ENCODE data around the gene ACACA.

ACACA gene

DNA sequence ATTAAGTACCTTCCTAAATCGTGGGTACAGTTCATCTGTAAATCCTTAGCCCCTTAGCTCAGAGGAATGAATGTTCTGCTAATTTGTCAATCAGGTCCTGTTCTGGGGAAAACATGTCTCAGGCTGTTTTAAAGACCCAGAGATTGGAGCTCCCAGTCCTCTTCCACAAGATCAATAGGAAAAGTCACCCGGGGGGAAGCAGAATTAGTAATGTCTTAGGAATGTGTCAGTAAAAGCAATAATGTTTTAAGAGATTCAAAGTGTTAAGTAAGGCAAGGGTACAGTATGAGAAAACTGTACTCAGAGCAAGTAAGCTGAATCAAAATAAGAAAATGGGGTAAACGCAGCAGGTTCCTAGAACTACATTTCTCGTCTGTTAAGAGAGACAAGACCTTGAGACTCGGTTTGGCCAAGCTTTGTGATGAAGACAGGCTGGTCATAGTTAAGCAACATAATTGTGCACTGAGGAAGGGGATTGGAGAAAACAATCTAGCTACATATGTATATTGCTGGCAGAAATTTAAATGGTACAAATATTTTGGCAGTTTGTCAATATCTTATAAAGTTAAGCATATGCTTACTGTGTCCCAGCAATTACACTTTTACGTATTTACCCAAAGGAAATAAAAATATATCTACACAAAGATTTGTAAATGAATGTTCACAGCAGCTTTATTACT, 223.7 kb downstream of the ACACA start:
- TF ChIP-seq, protein P1, sequence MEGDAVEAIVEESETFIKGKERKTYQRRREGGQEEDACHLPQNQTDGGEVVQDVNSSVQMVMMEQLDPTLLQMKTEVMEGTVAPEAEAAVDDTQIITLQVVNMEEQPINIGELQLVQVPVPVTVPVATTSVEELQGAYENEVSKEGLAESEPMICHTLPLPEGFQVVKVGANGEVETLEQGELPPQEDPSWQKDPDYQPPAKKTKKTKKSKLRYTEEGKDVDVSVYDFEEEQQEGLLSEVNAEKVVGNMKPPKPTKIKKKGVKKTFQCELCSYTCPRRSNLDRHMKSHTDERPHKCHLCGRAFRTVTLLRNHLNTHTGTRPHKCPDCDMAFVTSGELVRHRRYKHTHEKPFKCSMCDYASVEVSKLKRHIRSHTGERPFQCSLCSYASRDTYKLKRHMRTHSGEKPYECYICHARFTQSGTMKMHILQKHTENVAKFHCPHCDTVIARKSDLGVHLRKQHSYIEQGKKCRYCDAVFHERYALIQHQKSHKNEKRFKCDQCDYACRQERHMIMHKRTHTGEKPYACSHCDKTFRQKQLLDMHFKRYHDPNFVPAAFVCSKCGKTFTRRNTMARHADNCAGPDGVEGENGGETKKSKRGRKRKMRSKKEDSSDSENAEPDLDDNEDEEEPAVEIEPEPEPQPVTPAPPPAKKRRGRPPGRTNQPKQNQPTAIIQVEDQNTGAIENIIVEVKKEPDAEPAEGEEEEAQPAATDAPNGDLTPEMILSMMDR (IDR thresholded peaks at IDR 0.05; ENCODE audit: insufficient read depth, low read length, missing control alignments): no peak
- ChIA-PET CTCF (interaction anchor here (0.7 to 1.6 kb wide), 4 partner anchors 31 to 557 kb away, joined by 3 to 6 read pairs (median 4); no protein-coding TSS in a partner anchor), POLR2A (no interaction called here)
- no peak overlapping the region for H3K4me3 ChIP-seq (ENCODE audit: low read depth, low read length)
- no peak for DNase-seq (ENCODE audit: low read depth, low spot score)

DNA sequence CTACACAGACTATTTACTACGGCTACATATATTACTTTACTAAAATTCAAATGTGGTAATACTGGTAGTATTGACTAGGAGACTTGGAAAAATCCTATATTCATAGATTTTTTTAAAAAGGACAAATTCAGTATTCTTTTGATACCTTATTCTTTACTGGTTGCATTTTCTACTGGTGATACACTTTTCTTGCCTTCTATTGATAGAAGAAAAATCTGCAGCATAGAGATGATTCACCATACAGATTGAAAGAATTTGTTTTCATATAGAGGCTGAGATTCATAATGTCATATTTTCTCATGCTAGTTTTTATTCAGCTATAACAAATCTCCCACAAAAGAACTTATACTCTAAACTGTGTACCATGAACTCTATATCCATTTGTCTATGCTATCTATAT, 226.3 kb downstream of the ACACA start:
- TF ChIP-seq, protein P1 (IDR thresholded peaks at IDR 0.05; ENCODE audit: insufficient read depth, low read length, missing control alignments): no peak
- no peak for DNase-seq (ENCODE audit: low read depth, low spot score)
- POLR2A ChIA-PET: no interaction called here
- no peak overlapping the region for H3K4me3 ChIP-seq (ENCODE audit: low read depth, low read length)
- CTCF ChIA-PET: interaction anchor here (0.7 to 1.6 kb wide), 5 partner anchors 9 to 133 kb away, joined by 3 to 4 read pairs (median 3); no protein-coding TSS in a partner anchor

DNA sequence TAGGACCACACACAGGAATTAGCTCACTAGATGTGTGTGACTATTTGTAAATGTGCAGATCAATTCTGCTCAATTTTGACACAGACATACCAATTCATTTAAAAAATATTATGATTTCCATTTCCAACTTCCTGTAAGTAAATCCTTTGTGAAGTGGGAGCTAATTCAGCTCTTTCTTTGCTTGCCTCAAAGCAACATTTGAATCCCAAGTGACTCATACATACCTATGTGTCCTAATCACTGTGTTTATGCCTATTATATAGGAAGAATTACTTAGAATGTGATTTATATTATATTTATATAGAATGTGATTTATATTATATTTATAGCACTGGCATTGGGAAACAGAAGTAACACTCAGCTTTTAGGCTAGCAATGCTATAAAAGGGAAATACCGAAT, 226.7 kb downstream of the ACACA start:
- peak; percentile 31 for DNase-seq (ENCODE audit: low read depth, low spot score)
- ChIA-PET POLR2A (no interaction called here), CTCF (interaction anchor here (0.7 to 1.6 kb wide), 5 partner anchors 9 to 133 kb away, joined by 3 to 4 read pairs (median 3); no protein-coding TSS in a partner anchor)
- no peak overlapping the region for H3K4me3 ChIP-seq (ENCODE audit: low read depth, low read length)
- TF ChIP-seq, protein P1 (IDR thresholded peaks at IDR 0.05; ENCODE audit: insufficient read depth, low read length, missing control alignments): no peak

DNA sequence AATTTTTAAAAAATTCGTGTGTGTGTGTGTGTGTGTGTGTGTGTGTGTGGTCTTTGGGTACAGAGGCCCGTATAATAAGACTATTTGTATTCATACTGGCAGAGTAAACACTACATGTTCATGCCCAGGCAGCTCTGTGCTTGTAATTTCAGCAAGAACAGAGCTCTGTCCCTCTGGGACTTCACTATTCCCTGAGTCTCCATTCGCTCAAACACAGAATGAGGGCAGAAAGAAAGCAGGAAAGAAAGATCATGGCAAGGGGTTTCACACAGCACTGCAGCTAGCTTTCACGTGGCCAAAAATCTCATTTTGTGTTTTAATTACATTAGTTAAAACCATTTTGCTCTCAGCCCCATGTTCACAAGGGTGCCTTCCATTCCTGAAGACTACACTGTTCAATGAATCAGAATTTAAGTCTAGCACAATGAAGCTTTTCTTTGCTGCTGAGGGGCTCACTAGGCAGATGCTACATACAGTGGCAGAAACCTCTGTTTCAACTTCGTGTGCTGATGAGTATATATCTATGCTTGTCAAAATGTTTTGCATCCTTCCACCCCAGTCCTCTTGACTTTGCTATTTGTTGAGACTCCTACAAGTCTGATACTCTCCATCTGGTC, 229.3 kb downstream of the ACACA start:
- H3K4me3 ChIP-seq (ENCODE audit: low read depth, low read length): no peak overlapping the region
- DNase-seq (ENCODE audit: low read depth, low spot score): no peak
- POLR2A ChIA-PET: no interaction called here
- TF ChIP-seq, protein P1 (IDR thresholded peaks at IDR 0.05; ENCODE audit: insufficient read depth, low read length, missing control alignments): no peak
- CTCF ChIA-PET: interaction anchor here (1.0 to 3.4 kb wide), 3 partner anchors 14 to 575 kb away, joined by 3 to 14 read pairs (median 4); partner anchors contain the start of gene MRM1

DNA sequence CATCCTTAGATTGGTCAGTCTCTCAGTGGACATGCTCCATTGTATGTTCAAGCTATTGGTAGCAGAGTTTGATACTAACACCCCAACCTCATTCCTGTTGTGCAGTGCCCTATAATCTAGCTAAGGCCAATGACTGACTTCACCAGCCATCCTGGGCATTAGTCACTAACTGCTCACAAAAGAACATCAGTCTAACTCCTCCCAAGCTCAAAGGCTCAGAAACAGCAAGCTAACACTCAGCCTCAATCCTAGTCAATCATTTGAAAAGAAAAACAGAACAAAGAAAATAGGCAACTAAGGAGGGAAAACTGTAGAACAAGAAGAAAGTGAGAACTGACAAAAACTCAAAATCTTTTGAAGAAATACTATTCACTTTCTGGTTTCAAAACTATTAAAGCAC, 229.9 kb downstream of the ACACA start:
- POLR2A ChIA-PET: no interaction called here
- CTCF ChIA-PET: interaction anchor here (1.0 to 3.4 kb wide), 3 partner anchors 15 to 574 kb away, joined by 3 to 14 read pairs (median 4); partner anchors contain the start of gene MRM1
- TF ChIP-seq, protein P1 (IDR thresholded peaks at IDR 0.05; ENCODE audit: insufficient read depth, low read length, missing control alignments): no peak
- DNase-seq (ENCODE audit: low read depth, low spot score): no peak
- no peak overlapping the region for H3K4me3 ChIP-seq (ENCODE audit: low read depth, low read length)

DNA sequence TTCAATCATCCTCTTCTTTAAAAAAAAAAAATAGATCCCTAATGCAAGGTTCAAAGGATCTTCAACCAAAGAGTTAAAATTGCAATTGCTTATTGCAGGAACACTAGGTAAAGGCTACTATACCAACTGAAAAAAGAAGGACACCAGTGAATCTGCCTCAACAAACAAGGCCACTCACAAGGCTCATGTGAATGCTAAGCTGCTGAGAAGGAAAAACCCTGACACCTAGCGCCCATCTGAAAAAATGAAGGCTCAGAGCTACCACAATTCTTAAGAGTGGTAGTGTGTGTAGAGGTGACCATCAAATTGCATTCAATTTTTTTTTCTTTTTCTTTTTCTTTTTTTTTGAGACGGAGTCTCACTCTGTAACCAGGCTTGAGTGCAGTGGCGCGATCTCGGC, 232.4 kb downstream of the ACACA start:
- no peak for DNase-seq (ENCODE audit: low read depth, low spot score)
- ChIA-PET POLR2A (no interaction called here), CTCF (interaction anchor here (0.6 to 2.5 kb wide), 7 partner anchors 58 to 548 kb away, joined by 3 to 8 read pairs (median 4); no protein-coding TSS in a partner anchor)
- TF ChIP-seq, protein P1 (IDR thresholded peaks at IDR 0.05; ENCODE audit: insufficient read depth, low read length, missing control alignments): peak; percentile 27
- no peak overlapping the region for H3K4me3 ChIP-seq (ENCODE audit: low read depth, low read length)
